ENCODE data around the gene C1QTNF2. TPM values are rescaled to one million over a fixed set of nuclear protein-coding genes. Genes with fewer than 3 reads are reported as not detected.

C1QTNF2 gene
- total and polyA plus RNA-seq, 7 donors, result 0.08 to 1.8 (median 0.35) TPM

DNA sequence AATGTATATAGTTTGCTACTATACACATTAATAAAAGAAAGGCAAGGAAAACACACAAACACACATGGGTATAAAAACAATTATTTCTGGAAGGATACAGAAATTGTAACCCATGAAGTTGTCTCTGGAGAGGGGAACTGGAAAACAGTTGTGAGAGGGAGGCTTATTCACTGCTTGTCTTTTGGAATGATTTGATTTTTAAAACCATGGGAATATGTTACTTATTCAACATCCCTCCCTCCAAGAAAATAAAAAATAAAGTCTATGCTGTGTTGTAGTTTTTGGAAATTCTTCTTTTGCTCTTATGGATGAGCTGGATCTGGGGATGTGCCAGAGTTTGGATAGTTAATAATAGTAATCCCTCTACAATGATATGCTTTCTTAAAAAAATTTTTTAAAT lies 6.0 kb upstream of the C1QTNF2 start:
- no peak for DNase-seq
- intact Hi-C loops (cut with DNase I), result no loop called here
- H3K4me1 ChIP-seq, result no peaks in the 10 kb centered on the region
- no peak for ATAC-seq
- no peaks in the 10 kb centered on the region for H3K36me3 ChIP-seq (ENCODE audit: insufficient read depth in 1 of 2, low read depth in 1 of 2)
- H3K4me3 ChIP-seq, result no peak overlapping the region
- no peak overlapping the region for H3K27ac ChIP-seq
- no peak for TF ChIP-seq CTCF (IDR thresholded peaks at IDR 0.05)
- no peaks in the 10 kb centered on the region for H3K9me3 ChIP-seq
- H3K27me3 ChIP-seq (ENCODE audit: insufficient read depth in 3 of 3, low read length in 2 of 3), result peaks cover 0 to 9% (median 2%) of the 10 kb centered on the region in 3 donors

DNA sequence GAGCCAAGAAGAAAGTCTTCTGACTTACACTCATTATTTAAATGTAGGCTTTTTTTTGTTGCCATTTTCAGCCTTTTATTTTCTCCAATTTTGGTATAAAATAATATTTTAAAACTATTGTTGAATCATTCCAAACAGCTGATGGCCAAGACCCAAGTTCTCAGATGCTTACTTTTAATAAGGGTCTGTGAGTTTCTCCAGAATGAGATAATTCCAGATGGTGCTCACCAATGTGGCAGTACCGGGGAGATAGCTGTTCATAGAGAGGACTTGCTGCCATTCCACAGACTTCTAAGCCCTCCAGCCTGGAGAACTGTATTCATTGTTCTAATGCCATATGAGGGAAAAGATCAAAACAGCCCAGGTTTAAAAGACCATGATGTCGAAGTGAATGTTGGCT lies 5.3 kb upstream of the C1QTNF2 start:
- Histone ChIP-seq H3K9me3 (no peaks in the 10 kb centered on the region), H3K27ac (no peak overlapping the region), H3K4me3 (no peak overlapping the region), H3K36me3 (ENCODE audit: insufficient read depth in 1 of 2, low read depth in 1 of 2) (no peaks in the 10 kb centered on the region), H3K4me1 (peaks cover 2% of the 10 kb centered on the region), H3K27me3 (ENCODE audit: insufficient read depth in 3 of 3, low read length in 2 of 3) (peaks cover 0 to 16% (median 2%) of the 10 kb centered on the region in 3 donors)
- no peak for ATAC-seq
- intact Hi-C loops (cut with DNase I), result no loop called here
- WGBS, 3 donors, result 29 to 41% (median 37%) methylated on average over 2 of the region's 2 CpGs
- TF ChIP-seq CTCF (IDR thresholded peaks at IDR 0.05), result no peak
- no peak for DNase-seq

DNA sequence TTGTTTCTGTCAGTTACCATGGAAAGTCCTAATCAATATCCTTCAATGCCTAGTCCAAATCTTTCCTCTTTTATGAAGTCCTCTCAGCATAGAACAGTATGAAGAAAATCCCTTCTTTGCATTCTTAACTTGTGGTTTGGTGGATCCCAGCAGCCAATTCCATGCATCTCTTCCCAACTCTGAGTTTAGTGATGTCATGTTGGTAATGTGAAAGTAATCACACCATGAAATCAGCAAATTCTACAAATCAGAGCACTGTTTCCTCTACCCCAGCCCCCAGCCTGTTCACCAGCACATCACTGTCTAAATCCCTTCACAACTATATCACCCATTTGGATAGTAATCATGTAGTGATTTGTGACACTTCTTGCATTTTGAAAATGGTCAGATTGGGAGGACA lies 4.7 kb upstream of the C1QTNF2 start:
- intact Hi-C loops (cut with DNase I), result no loop called here
- peaks cover 7% of the 10 kb centered on the region for H3K4me1 ChIP-seq
- no peaks in the 10 kb centered on the region for H3K9me3 ChIP-seq
- no peak for ATAC-seq
- H3K4me3 ChIP-seq, result no peak overlapping the region
- no peaks in the 10 kb centered on the region for H3K36me3 ChIP-seq (ENCODE audit: insufficient read depth in 1 of 2, low read depth in 1 of 2)
- DNase-seq, result no peak
- H3K27me3 ChIP-seq (ENCODE audit: insufficient read depth in 3 of 3, low read length in 2 of 3), result peaks cover 0 to 21% (median 2%) of the 10 kb centered on the region in 3 donors
- no peak for TF ChIP-seq CTCF (IDR thresholded peaks at IDR 0.05)
- no peak overlapping the region for H3K27ac ChIP-seq

DNA sequence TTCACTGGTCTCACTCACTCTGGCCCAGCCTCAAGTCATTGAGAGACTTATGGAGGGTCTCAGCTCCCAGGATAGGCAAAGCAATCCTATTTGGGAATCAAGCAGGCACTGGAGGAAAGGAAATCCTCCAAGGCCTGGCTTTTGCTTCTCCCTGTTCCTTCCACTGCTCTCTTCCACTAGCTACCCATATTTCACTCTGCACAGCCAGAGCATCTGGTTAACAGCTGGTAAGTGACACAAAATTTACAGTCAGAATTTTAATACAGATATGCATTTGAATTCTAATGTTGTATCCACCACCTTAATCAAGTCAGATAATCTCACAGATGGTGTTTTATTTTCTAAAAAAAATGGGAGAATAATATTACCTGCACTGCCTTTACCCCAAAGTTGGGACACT lies 868 bp upstream of the C1QTNF2 start:
- H3K27me3 ChIP-seq (ENCODE audit: insufficient read depth in 3 of 3, low read length in 2 of 3), result peaks cover 0 to 48% (median 2%) of the 10 kb centered on the region in 3 donors
- intact Hi-C loops (cut with DNase I), result no loop called here
- DNase-seq (no peak), ATAC-seq (no peak)
- TF ChIP-seq CTCF (IDR thresholded peaks at IDR 0.05), result no peak
- no peaks in the 10 kb centered on the region for H3K36me3 ChIP-seq (ENCODE audit: insufficient read depth in 1 of 2, low read depth in 1 of 2)
- no peak overlapping the region for H3K27ac ChIP-seq
- no peaks in the 10 kb centered on the region for H3K9me3 ChIP-seq
- no peak overlapping the region for H3K4me3 ChIP-seq
- H3K4me1 ChIP-seq, result peaks cover 7% of the 10 kb centered on the region

DNA sequence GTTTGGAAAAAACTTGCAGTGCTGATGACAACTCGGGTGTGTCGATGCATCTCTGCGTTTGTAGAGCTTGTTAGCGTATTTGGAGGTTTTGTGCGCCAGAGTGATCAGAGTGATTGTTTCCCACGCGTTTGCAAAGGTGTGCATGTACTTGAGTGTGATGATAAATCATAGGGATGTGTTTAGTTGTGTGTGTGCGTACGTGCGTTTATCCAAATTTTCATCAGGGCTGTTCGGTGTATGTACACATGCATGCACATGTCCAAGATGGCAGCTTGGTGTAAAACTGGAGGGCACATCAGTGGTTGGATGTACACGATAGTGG lies 248 bp upstream of the C1QTNF2 start:
- Histone ChIP-seq H3K36me3 (ENCODE audit: insufficient read depth in 1 of 2, low read depth in 1 of 2) (no peaks in the 10 kb centered on the region), H3K4me1 (peaks cover 7% of the 10 kb centered on the region), H3K27me3 (ENCODE audit: insufficient read depth in 3 of 3, low read length in 2 of 3) (peaks cover 0 to 48% (median 2%) of the 10 kb centered on the region in 3 donors), H3K4me3 (peak overlapping the region; percentile 77), H3K9me3 (no peaks in the 10 kb centered on the region), H3K27ac (no peak overlapping the region)
- WGBS, 3 donors, result 13 to 17% (median 13%) methylated on average over 12 of the region's 12 CpGs
- no peak for TF ChIP-seq CTCF (IDR thresholded peaks at IDR 0.05)
- intact Hi-C loops (cut with DNase I), result no loop called here
- DNase-seq (no peak), ATAC-seq (no peak)

Data from psoas muscle (tissue), 8 donors.